ENCODE measurements around the gene ARHGAP30. TPM values are rescaled to one million over a fixed set of nuclear protein-coding genes. Genes with fewer than 3 reads are reported as not detected.

Gene ARHGAP30
- total RNA-seq, 1 donor from 2014 or later, result not detected

- DNase-seq (ENCODE audit: extremely low read depth, low read depth, low spot score), result no peak
Measured at GRCh38 chr1:161090617-161091016, 20.9 kb upstream of the ARHGAP30 start.

- no peak for DNase-seq (ENCODE audit: extremely low read depth, low read depth, low spot score)
Measured at GRCh38 chr1:161089938-161090337, 20.2 kb upstream of the ARHGAP30 start.

- DNase-seq (ENCODE audit: extremely low read depth, low read depth, low spot score), result no peak
Measured at GRCh38 chr1:161089251-161089924, 19.7 kb upstream of the ARHGAP30 start, which contains the start of gene NECTIN4. Gene NECTIN4 (minus strand): TSS chr1:161089558. CDS start chr1:161089296, 262 bp downstream.

GRCh38 chr1:161088587-161089110 is 19.0 kb upstream of the ARHGAP30 start:
- DNase-seq (ENCODE audit: extremely low read depth, low read depth, low spot score), result no peak

GRCh38 chr1:161086457-161086856 is 16.8 kb upstream of the ARHGAP30 start:
- no peak for DNase-seq (ENCODE audit: extremely low read depth, low read depth, low spot score)

GRCh38 chr1:161085165-161085564 is 15.5 kb upstream of the ARHGAP30 start:
- no peak for DNase-seq (ENCODE audit: extremely low read depth, low read depth, low spot score)

GRCh38 chr1:161084597-161084988 is 14.9 kb upstream of the ARHGAP30 start:
- DNase-seq (ENCODE audit: extremely low read depth, low read depth, low spot score), result no peak

GRCh38 chr1:161083748-161084596 is 14.3 kb upstream of the ARHGAP30 start:
- no peak for DNase-seq (ENCODE audit: extremely low read depth, low read depth, low spot score)

- no peak for DNase-seq (ENCODE audit: extremely low read depth, low read depth, low spot score)
Measured at GRCh38 chr1:161082996-161083747, 13.5 kb upstream of the ARHGAP30 start.

GRCh38 chr1:161082483-161082882 is 12.8 kb upstream of the ARHGAP30 start:
- no peak for DNase-seq (ENCODE audit: extremely low read depth, low read depth, low spot score)

GRCh38 chr1:161081519-161081918 is 11.8 kb upstream of the ARHGAP30 start:
- no peak for DNase-seq (ENCODE audit: extremely low read depth, low read depth, low spot score)

GRCh38 chr1:161080441-161081405 is 11.0 kb upstream of the ARHGAP30 start:
- no peak for DNase-seq (ENCODE audit: extremely low read depth, low read depth, low spot score)

- no peak for DNase-seq (ENCODE audit: extremely low read depth, low read depth, low spot score)
Measured at GRCh38 chr1:161079436-161080110, 9.9 kb upstream of the ARHGAP30 start.

- no peak for DNase-seq (ENCODE audit: extremely low read depth, low read depth, low spot score)
Measured at GRCh38 chr1:161077426-161077825, 7.7 kb upstream of the ARHGAP30 start.

GRCh38 chr1:161076410-161076809 is 6.7 kb upstream of the ARHGAP30 start:
- DNase-seq (ENCODE audit: extremely low read depth, low read depth, low spot score), result no peak

GRCh38 chr1:161074676-161075368 is 5.1 kb upstream of the ARHGAP30 start:
- no peak for DNase-seq (ENCODE audit: extremely low read depth, low read depth, low spot score)

GRCh38 chr1:161073474-161074121 is 3.9 kb upstream of the ARHGAP30 start:
- no peak for DNase-seq (ENCODE audit: extremely low read depth, low read depth, low spot score)

- DNase-seq (ENCODE audit: extremely low read depth, low read depth, low spot score), result no peak
Measured at GRCh38 chr1:161072751-161073449, 3.2 kb upstream of the ARHGAP30 start.

Measured in glomerular endothelial cell (primary cell).